Esophagus muscularis mucosa (tissue), 3 donors: ENCODE data around the gene RPSA.

Experiments
- POLR2A ChIP-seq: fragments of 450-650 bp; IDR thresholded peaks from one replicate; pipeline ENCODE4 v1.6.1; 2017; ENCODE audit warnings: antibody characterized with exemption, moderate library complexity, mild to moderate bottlenecking, low read depth
- POLR2AphosphoS5 ChIP-seq, 2 donors: sonication (generic); formaldehyde crosslinking; IDR thresholded peaks; one replicate each; pipeline ENCODE4 v1.6.1; 2017; ENCODE audit warnings: antibody characterized with exemption in 2 of 2
- TF ChIP-seq, protein P1 (sequence below), 3 experiments: fragments of 200-600 bp in 2 of 3; fragments of 450-650 bp in 1 of 3; sonication (generic) in 2 of 3; IDR thresholded peaks; one replicate each; pipeline ENCODE4 v1.5.1; 2017 to 2019; ENCODE audit warnings: antibody characterized with exemption in 3 of 3, mild to moderate bottlenecking in 2 of 3, moderate library complexity in 1 of 3

DNA sequence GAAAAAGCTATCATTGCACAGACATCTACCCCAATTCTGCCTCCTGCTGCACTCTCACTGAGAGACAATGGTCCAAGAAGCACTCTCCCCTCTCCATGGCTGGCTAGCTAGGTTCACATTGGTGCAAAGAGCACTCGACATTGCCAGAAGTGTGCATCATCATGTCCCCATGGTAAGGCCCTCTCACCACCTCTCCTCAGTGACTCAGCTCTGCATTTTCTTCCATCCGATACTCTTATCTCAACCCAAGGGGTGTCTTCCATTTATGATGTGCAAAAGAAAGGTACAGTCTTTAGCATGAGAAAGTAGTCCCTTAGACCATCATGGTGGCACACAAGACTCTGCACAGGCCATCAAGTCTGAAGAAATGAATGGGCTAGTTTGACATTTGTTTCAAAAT, 14.0 kb downstream of the RPSA start:
- TF ChIP-seq, protein P1, sequence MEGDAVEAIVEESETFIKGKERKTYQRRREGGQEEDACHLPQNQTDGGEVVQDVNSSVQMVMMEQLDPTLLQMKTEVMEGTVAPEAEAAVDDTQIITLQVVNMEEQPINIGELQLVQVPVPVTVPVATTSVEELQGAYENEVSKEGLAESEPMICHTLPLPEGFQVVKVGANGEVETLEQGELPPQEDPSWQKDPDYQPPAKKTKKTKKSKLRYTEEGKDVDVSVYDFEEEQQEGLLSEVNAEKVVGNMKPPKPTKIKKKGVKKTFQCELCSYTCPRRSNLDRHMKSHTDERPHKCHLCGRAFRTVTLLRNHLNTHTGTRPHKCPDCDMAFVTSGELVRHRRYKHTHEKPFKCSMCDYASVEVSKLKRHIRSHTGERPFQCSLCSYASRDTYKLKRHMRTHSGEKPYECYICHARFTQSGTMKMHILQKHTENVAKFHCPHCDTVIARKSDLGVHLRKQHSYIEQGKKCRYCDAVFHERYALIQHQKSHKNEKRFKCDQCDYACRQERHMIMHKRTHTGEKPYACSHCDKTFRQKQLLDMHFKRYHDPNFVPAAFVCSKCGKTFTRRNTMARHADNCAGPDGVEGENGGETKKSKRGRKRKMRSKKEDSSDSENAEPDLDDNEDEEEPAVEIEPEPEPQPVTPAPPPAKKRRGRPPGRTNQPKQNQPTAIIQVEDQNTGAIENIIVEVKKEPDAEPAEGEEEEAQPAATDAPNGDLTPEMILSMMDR (IDR thresholded peaks at IDR 0.05), result no peak
- TF ChIP-seq POLR2A (no peak), POLR2AphosphoS5 (IDR thresholded peaks at IDR 0.05) (no peak)
